ENCODE data around the gene SMYD3. TPM values are rescaled to one million over a fixed set of nuclear protein-coding genes. Genes with fewer than 3 reads are reported as not detected.

Gene SMYD3
- total RNA-seq, 8 experiments from 2014 or later = 8.8 to 39.7 (median 29.1) TPM

- in situ Hi-C loops (cut with MboI; ENCODE audit: low pct_unique_long_range_greater_than_20kb in 2 of 9, low sequenced_read_pairs in 9 of 9, unreplicated experiment in 9 of 9) = no loop called here
- H3K27ac ChIP-seq = no peak overlapping the region
- no peak for ATAC-seq (replicated peaks in 6 of 8)
- no peak overlapping the region for H3K4me3 ChIP-seq
- H3K4me1 ChIP-seq (replicated peaks in 1 of 2) = no peaks in the 10 kb centered on the region
- 90 to 100% (median 97%) methylated on average over 1 to 18 of the region's 19 CpGs; no CpG with 5 or more reads in 3 of the 10 experiments for WGBS, 10 experiments
Observed at GRCh38 chr1:246418565-246419312, 88.3 kb downstream of the SMYD3 start.

GRCh38 chr1:246417813-246418564 is 89.1 kb downstream of the SMYD3 start:
- in situ Hi-C loops (cut with MboI; ENCODE audit: low pct_unique_long_range_greater_than_20kb in 2 of 9, low sequenced_read_pairs in 9 of 9, unreplicated experiment in 9 of 9) = no loop called here
- WGBS, 10 experiments = 83 to 100% (median 91%) methylated on average over 1 to 6 of the region's 6 CpGs; no CpG with 5 or more reads in 3 of the 10 experiments
- ATAC-seq (replicated peaks in 6 of 8) = no peak

GRCh38 chr1:246417152-246417812 is 89.8 kb downstream of the SMYD3 start:
- in situ Hi-C loops (cut with MboI; ENCODE audit: low pct_unique_long_range_greater_than_20kb in 2 of 9, low sequenced_read_pairs in 9 of 9, unreplicated experiment in 9 of 9) = no loop called here
- H3K4me1 ChIP-seq (replicated peaks in 1 of 2) = no peaks in the 10 kb centered on the region
- H3K4me3 ChIP-seq = no peak overlapping the region
- no peak overlapping the region for H3K27ac ChIP-seq
- ATAC-seq (replicated peaks in 6 of 8) = peak in 2 of 8 experiments; percentile 62 to 80
- 29 to 100% (median 85%) methylated on average over 1 to 4 of the region's 4 CpGs; no CpG with 5 or more reads in 1 of the 10 experiments for WGBS, 10 experiments

More at GRCh38 chr1:246417813-246418564, 89.1 kb downstream of the SMYD3 start:
- H3K27ac ChIP-seq = no peak overlapping the region
- H3K4me1 ChIP-seq (replicated peaks in 1 of 2) = no peaks in the 10 kb centered on the region
- H3K4me3 ChIP-seq = no peak overlapping the region

- 0 to 100% (median 62%) methylated on average over 1 of the region's 1 CpG; no CpG with 5 or more reads in 2 of the 10 experiments for WGBS, 10 experiments
- no peak overlapping the region for H3K27ac ChIP-seq
- no peaks in the 10 kb centered on the region for H3K4me1 ChIP-seq (replicated peaks in 1 of 2)
- ATAC-seq (replicated peaks in 6 of 8) = no peak
- in situ Hi-C loops (cut with MboI; ENCODE audit: low pct_unique_long_range_greater_than_20kb in 2 of 9, low sequenced_read_pairs in 9 of 9, unreplicated experiment in 9 of 9) = no loop called here
- no peak overlapping the region for H3K4me3 ChIP-seq
Observed at GRCh38 chr1:246416261-246416660, 90.8 kb downstream of the SMYD3 start.

- no peak for ATAC-seq (replicated peaks in 6 of 8)
- H3K27ac ChIP-seq = no peak overlapping the region
- H3K4me1 ChIP-seq (replicated peaks in 1 of 2) = no peaks in the 10 kb centered on the region
- 86 to 100% (median 96%) methylated on average over 1 to 2 of the region's 2 CpGs; no CpG with 5 or more reads in 4 of the 10 experiments for WGBS, 10 experiments
- no peak overlapping the region for H3K4me3 ChIP-seq
- in situ Hi-C loops (cut with MboI; ENCODE audit: low pct_unique_long_range_greater_than_20kb in 2 of 9, low sequenced_read_pairs in 9 of 9, unreplicated experiment in 9 of 9) = no loop called here
Observed at GRCh38 chr1:246415028-246415427, 92.1 kb downstream of the SMYD3 start.

GRCh38 chr1:246413430-246413829 is 93.6 kb downstream of the SMYD3 start:
- Histone ChIP-seq H3K4me3 (no peak overlapping the region), H3K27ac (no peak overlapping the region), H3K4me1 (replicated peaks in 1 of 2) (no peaks in the 10 kb centered on the region)
- in situ Hi-C loops (cut with MboI; ENCODE audit: low pct_unique_long_range_greater_than_20kb in 2 of 9, low sequenced_read_pairs in 9 of 9, unreplicated experiment in 9 of 9) = no loop called here
- no peak for ATAC-seq (replicated peaks in 6 of 8)
- 92 to 100% (median 94%) methylated on average over 1 to 6 of the region's 7 CpGs; no CpG with 5 or more reads in 2 of the 10 experiments for WGBS, 10 experiments

GRCh38 chr1:246404078-246404477 is 103.0 kb downstream of the SMYD3 start:
- 14 to 85% (median 79%) methylated on average over 1 to 7 of the region's 7 CpGs; no CpG with 5 or more reads in 3 of the 10 experiments for WGBS, 10 experiments
- no peak for ATAC-seq (replicated peaks in 6 of 8)
- in situ Hi-C loops (cut with MboI; ENCODE audit: low pct_unique_long_range_greater_than_20kb in 2 of 9, low sequenced_read_pairs in 9 of 9, unreplicated experiment in 9 of 9) = no loop called here
- Histone ChIP-seq H3K4me3 (no peak overlapping the region), H3K4me1 (replicated peaks in 1 of 2) (peaks cover 15 to 26% of the 10 kb centered on the region in 2 donors), H3K27ac (no peak overlapping the region)

GRCh38 chr1:246398126-246398813 is 108.8 kb downstream of the SMYD3 start:
- WGBS, 10 experiments = 0 to 90% (median 79%) methylated on average over 1 to 7 of the region's 7 CpGs; no CpG with 5 or more reads in 1 of the 10 experiments
- H3K4me3 ChIP-seq = no peak overlapping the region
- no peak overlapping the region for H3K27ac ChIP-seq
- in situ Hi-C loops (cut with MboI; ENCODE audit: low pct_unique_long_range_greater_than_20kb in 2 of 9, low sequenced_read_pairs in 9 of 9, unreplicated experiment in 9 of 9) = no loop called here
- ATAC-seq (replicated peaks in 6 of 8) = peak in 2 of 8 experiments; percentile 71 to 92
- peaks cover 4 to 8% of the 10 kb centered on the region in 2 donors for H3K4me1 ChIP-seq (replicated peaks in 1 of 2)

GRCh38 chr1:246397046-246397445 is 110.0 kb downstream of the SMYD3 start:
- WGBS, 10 experiments = 87 to 100% (median 96%) methylated on average over 1 to 5 of the region's 5 CpGs; no CpG with 5 or more reads in 2 of the 10 experiments
- ATAC-seq (replicated peaks in 6 of 8) = no peak
- H3K27ac ChIP-seq = no peak overlapping the region
- H3K4me3 ChIP-seq = no peak overlapping the region
- H3K4me1 ChIP-seq (replicated peaks in 1 of 2) = no peaks in the 10 kb centered on the region
- in situ Hi-C loops (cut with MboI; ENCODE audit: low pct_unique_long_range_greater_than_20kb in 2 of 9, low sequenced_read_pairs in 9 of 9, unreplicated experiment in 9 of 9) = no loop called here

- 66 to 100% (median 89%) methylated on average over 3 to 6 of the region's 6 CpGs for WGBS, 10 experiments
Observed at GRCh38 chr1:246396322-246396721, 110.8 kb downstream of the SMYD3 start.

GRCh38 chr1:246394121-246394520 is 113.0 kb downstream of the SMYD3 start:
- WGBS, 10 experiments = 67 to 92% (median 80%) methylated on average over 1 to 3 of the region's 3 CpGs; no CpG with 5 or more reads in 2 of the 10 experiments
- ATAC-seq (replicated peaks in 6 of 8) = no peak
- in situ Hi-C loops (cut with MboI; ENCODE audit: low pct_unique_long_range_greater_than_20kb in 2 of 9, low sequenced_read_pairs in 9 of 9, unreplicated experiment in 9 of 9) = no loop called here

More at GRCh38 chr1:246396322-246396721, 110.8 kb downstream of the SMYD3 start:
- Histone ChIP-seq H3K4me1 (replicated peaks in 1 of 2) (no peaks in the 10 kb centered on the region), H3K27ac (no peak overlapping the region), H3K4me3 (no peak overlapping the region)
- in situ Hi-C loops (cut with MboI; ENCODE audit: low pct_unique_long_range_greater_than_20kb in 2 of 9, low sequenced_read_pairs in 9 of 9, unreplicated experiment in 9 of 9) = no loop called here
- no peak for ATAC-seq (replicated peaks in 6 of 8)

GRCh38 chr1:246390855-246391254 is 116.2 kb downstream of the SMYD3 start:
- 83 to 100% (median 93%) methylated on average over 2 to 5 of the region's 5 CpGs for WGBS, 10 experiments
- no peaks in the 10 kb centered on the region for H3K4me1 ChIP-seq (replicated peaks in 1 of 2)
- H3K4me3 ChIP-seq = no peak overlapping the region
- in situ Hi-C loops (cut with MboI; ENCODE audit: low pct_unique_long_range_greater_than_20kb in 2 of 9, low sequenced_read_pairs in 9 of 9, unreplicated experiment in 9 of 9) = no loop called here
- no peak overlapping the region for H3K27ac ChIP-seq
- ATAC-seq (replicated peaks in 6 of 8) = no peak

More at GRCh38 chr1:246394121-246394520, 113.0 kb downstream of the SMYD3 start:
- H3K4me3 ChIP-seq = no peak overlapping the region
- no peak overlapping the region for H3K27ac ChIP-seq
- no peaks in the 10 kb centered on the region for H3K4me1 ChIP-seq (replicated peaks in 1 of 2)
